ENCODE data around the gene DDX17.

GRCh38 chr22:38456841-38457699, 49.0 kb downstream of the DDX17 start:
- TF ChIP-seq CTCF (conservative IDR thresholded peaks at IDR 0.05 in 1 of 2, IDR thresholded peaks at IDR 0.05 in 1 of 2; ENCODE audit: low read depth in 1 of 2, low read length in 2 of 2) (no peak), EZH2 (IDR thresholded peaks at IDR 0.05; ENCODE audit: low read length, missing control alignments) (no peak)
